GM19452 (cell line): Measurements from ENCODE around the gene SSR3.
A peak's percentile ranks its signal among the peaks of the same experiment; 100 is the strongest.

Experiments used
- ATAC-seq: cut with Tn5 transposase; IDR thresholded peaks from one replicate; pipeline ENCODE4 v1.9.1; 2021; ENCODE audit not compliant: unreplicated experiment

Gene SSR3

DNA sequence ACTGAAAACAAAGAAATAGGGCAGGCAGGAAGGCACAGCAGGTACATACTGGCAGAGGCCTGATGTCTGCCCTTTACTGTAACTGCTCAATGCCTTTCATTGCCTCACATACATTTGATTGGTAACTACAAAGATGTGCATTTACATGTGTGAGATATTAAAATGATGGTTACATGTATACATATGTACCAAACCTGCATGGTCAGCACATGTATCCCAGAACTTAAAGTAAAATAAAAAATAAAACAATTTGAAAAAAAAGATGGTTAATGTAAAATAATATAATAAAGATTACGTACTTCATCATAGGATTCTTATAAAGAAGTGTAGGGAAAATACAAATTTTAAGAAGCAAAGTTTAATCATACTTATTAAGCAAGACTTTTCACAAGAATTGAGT lies 15.1 kb downstream of the SSR3 start:
- no peak for ATAC-seq

DNA sequence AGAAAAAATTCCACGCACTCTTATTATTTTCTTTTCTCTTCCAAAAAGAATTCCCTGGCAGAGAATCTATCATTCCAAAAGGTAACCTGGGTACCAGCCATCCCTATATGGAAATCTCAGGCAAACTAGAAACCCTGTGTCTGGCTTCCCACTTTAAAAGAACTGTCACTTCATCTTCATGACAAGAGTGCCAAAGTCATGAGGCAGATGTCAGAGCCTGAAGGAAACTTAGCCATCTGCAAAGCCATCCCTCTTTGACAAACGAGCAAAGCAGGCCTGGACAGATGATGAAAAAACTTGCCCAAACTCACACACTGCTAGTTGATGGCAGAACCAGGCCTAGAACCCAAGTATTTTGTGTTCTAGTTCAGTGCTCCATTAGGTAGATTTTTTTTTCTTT lies 15.9 kb downstream of the SSR3 start:
- ATAC-seq = no peak

GRCh38 chr3:156536524-156537316 lies 18.2 kb downstream of the SSR3 start:
- ATAC-seq = no peak

DNA sequence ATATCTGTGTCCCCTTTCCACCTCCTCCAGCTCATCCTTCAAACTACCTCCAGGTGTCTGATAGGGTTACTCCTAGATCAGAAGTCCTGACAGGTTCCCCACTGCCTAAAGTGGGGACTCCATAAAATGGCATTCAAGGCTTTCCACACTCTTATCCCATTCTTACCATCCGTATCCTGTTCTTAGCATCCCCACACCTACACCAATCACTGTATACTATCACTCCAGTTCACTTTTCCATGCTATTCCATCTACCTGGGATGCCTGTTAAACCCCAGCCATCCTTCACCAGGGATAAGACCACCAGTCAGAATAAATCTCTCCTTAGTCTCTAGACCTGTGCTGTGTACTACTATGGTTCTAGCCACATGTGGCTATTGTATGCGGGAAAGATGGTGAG lies 19.1 kb downstream of the SSR3 start:
- ATAC-seq = no peak

- no peak for ATAC-seq
Measured at GRCh38 chr3:156535162-156535627, 19.7 kb downstream of the SSR3 start.

DNA sequence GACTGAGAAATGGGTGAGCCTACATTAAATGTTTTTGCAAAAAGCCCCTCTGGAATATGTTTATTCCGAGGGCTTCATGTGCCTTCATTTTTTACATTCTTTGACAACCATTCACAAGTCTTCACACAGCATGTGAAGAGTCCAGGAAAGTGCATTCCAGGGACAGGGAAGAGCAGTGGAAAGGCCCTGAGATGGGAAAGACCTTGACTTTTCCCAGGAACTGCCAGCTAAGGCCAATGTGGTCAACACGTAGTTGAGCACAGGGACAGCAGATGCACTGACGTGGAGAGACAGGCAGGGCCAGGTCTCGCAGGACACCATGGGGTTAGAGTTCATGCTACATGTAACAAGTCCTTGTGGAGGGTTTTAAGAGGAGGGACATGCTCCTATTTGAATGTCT lies 21.7 kb downstream of the SSR3 start:
- ATAC-seq = no peak

GRCh38 chr3:156532730-156533129 lies 22.2 kb downstream of the SSR3 start:
- no peak for ATAC-seq

- no peak for ATAC-seq
Measured at GRCh38 chr3:156530980-156531379, 23.9 kb downstream of the SSR3 start.

DNA sequence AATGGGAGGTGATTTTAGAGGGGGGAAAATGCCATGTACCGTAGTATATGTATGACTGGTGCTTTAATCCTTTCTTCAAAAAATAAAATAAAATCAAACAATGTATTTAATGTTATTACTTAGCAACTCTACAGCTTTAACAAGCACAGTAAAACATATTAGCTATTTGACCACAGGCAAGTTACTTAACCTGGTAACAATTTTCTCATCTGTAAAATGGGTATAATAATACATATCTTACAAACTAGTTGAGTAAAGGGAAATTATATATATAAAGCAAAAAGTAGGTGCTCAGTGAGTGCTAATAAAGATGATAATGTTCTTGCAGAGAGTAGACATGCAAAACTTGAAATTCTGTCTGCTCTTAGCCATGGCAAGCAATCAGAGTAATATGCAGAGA lies 27.9 kb downstream of the SSR3 start:
- no peak for ATAC-seq

DNA sequence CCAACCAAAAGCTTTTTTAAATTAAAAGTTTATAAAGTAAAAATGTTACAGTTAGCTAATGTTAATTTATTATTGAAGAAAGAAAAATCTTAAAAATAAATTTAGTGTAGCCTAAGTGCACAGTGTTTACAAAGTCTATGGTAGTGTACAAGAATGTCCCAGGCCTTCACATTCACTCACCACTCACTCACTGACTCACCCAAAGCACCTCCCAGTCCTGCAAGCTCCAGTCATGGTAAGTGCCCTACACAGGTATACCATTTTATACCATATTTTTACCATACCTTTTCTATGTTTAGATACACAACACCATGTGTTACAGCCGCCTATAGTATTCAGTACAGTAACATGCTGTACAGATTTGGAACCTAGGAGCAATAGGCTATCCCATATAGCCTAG lies 29.1 kb downstream of the SSR3 start:
- ATAC-seq = no peak

DNA sequence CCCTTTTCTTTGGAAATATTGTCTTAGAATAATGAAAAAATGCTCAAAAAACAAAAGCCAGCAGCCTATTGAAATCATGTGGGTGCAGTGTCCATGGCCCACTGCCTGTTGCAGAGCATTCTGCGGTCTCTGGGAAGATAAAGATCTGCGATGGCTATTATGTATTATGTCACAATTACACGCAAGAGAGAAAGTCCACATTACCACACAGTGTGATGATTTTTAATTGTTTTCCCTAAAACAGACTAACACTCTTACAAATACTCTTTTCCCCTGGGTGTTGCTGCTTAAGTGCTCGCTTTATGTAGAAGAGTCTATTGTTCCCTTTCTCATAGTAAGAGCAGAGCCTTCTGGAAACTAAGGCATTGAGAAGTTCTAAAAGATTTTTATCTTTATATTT lies 32.2 kb downstream of the SSR3 start:
- no peak for ATAC-seq

- ATAC-seq = peak; percentile 88
Measured at GRCh38 chr3:156519758-156520162, 35.2 kb downstream of the SSR3 start.

DNA sequence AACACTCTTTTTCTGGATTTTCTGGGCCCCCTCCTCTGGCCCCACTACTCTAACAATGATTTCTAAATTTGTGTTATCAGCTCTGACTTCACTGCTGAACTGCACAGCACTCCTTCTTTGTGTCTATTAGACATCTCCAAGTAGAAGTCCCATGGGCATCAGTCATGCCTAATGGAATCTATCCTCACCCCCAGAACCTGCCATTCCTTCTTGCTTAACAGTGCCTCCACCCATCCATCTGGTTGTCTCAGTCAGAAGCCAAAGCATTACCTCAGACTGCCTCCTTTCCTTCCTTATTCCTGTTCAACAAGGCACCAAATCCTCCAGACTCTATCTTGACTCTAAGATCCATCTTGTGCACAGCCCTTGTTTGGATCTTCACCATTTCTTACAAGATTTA lies 36.2 kb downstream of the SSR3 start:
- no peak for ATAC-seq

GRCh38 chr3:156516961-156517360 lies 38.0 kb downstream of the SSR3 start:
- ATAC-seq = no peak

GRCh38 chr3:156516284-156516683 lies 38.6 kb downstream of the SSR3 start:
- ATAC-seq = no peak

- ATAC-seq = no peak
Measured at GRCh38 chr3:156513619-156514018, 41.3 kb downstream of the SSR3 start.

DNA sequence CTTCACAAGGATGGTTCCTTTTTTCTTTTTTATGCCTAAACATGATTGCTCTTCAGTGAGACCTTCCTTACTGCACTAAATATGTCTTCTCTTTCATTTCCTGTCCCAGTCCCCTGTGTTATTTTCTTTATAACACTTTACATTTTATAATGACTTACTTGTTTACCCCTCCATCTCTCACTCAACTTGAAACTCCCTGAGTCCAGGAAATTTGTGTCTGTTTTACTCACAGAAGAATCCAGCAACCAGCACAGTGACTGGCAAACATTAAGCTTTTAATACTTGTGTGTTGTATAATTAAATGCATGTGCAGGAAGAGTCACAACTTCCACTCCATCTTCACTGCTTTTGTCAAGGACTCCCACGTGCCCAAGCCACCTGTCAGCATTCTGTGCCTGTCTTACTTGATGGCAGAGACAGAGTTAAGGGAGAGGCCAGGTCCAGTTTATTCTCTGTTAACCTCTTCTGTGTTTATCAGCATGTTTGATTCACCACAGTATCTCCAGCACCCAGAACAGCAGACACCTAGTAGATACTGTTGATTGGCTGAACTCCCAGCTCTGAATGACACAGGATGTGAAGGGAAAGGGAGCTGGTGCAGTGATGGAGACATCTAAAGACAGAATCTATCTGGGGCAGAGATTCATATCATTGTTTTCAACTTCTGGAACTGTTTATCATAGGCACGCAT lies 42.8 kb downstream of the SSR3 start:
- no peak for ATAC-seq

DNA sequence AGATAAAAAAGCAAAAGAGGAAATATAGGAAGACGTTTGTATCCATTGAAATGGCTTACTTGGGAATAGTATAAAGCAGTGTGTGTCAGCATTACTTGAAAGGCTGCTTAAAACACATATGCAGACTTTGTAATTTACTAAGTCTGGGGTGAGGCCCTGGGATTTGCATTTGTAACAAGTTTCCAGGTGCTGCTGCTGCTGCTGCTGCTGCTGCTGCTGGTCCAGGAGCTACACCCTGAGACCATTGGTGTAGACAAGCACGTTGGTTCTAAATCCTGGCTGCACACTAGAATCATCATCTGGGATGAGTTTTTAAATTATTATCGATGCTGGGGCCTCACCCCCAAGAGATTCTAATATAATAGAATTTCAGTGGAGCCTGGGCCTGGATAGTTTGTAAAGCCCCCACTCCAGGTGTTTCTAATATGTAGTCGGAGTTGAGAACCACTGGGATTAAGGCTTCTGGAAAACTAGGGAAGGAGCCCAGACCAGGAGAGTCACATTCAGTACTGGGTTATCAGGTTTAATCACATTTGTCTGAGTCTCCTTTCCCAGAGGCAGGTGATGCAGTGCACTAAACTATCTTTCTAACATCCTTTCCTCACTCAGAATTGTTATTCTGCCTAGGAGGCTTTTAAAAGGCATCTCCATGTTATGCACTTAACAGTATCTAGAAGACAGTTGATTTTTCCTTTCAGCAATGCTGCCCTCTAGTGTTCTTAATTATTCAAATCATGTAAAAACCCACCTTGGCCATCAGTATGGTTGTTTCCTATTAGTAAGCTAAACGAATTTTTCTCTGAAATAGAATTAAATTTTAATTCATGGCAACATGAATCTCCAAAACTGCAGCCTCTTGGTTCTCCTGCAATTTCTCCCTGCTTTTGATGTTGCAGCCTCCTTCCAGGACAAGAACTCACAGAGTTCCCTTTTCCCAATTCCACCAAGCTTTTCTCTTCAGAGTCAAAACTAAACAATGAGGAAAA lies 45.4 kb downstream of the SSR3 start:
- ATAC-seq = peak; percentile 83

- no peak for ATAC-seq
Measured at GRCh38 chr3:156507285-156507684, 47.6 kb downstream of the SSR3 start.

DNA sequence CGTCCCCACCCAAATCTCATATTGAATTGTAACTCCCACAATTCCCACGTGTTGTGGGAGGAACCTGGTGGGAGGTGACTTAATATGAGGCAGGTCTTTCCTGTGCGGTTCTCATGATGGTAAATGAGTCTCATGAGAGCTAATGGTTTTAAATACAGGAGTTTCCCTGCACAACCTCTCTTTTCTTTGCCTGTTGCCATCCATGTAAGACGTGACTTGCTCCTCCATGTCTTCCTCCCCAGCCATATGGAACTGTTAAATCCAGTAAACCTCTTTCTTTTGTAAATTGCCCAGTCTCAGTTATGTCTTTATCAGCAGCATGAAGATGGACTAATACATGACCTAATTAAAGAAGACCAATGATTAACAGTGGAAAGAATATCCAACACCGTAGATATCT lies 56.6 kb downstream of the SSR3 start:
- ATAC-seq = no peak

GRCh38 chr3:156497326-156497725 lies 57.6 kb downstream of the SSR3 start:
- ATAC-seq = no peak
